ENCODE results near the gene RAD51AP1. TPM values are rescaled to one million over a fixed set of nuclear protein-coding genes. Genes with fewer than 3 reads are reported as not detected.

The RAD51AP1 gene
- polyA plus RNA-seq, 1 donor from 2014 or later: 6.6 TPM

DNA sequence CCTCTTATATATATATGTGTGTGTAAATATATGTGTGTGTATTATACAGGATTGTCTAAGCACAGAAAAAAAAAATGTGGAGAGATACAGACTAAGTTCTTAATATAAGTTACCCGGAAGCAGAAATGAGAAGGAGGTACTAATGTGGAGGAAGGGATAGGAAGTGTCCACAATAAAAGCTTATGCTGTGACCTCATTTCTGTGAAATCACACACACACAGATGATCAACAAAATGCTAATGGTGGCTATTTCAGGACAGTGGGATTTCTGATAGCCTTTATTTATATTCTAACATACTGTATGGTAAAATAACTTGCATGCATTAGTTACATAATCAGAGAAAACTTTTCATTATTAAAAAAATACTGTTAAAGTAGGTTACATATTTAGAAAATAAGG is 8.5 kb upstream of the RAD51AP1 start:
- TF ChIP-seq POLR2AphosphoS5 (IDR thresholded peaks at IDR 0.05) (no peak), TAF1 (IDR thresholded peaks at IDR 0.05; ENCODE audit: low read depth) (no peak), EZH2 (IDR thresholded peaks at IDR 0.05; ENCODE audit: borderline replicate concordance, insufficient read depth, low read length, poor library complexity, severe bottlenecking) (no peak), EP300 (conservative IDR thresholded peaks at IDR 0.05; ENCODE audit: poor library complexity, severe bottlenecking) (no peak), SMC3 (conservative IDR thresholded peaks at IDR 0.05; ENCODE audit: poor library complexity) (no peak), MXI1 (conservative IDR thresholded peaks at IDR 0.05; ENCODE audit: poor library complexity, severe bottlenecking) (no peak), RAD21 (conservative IDR thresholded peaks at IDR 0.05) (no peak)
- TF ChIP-seq, protein P1, sequence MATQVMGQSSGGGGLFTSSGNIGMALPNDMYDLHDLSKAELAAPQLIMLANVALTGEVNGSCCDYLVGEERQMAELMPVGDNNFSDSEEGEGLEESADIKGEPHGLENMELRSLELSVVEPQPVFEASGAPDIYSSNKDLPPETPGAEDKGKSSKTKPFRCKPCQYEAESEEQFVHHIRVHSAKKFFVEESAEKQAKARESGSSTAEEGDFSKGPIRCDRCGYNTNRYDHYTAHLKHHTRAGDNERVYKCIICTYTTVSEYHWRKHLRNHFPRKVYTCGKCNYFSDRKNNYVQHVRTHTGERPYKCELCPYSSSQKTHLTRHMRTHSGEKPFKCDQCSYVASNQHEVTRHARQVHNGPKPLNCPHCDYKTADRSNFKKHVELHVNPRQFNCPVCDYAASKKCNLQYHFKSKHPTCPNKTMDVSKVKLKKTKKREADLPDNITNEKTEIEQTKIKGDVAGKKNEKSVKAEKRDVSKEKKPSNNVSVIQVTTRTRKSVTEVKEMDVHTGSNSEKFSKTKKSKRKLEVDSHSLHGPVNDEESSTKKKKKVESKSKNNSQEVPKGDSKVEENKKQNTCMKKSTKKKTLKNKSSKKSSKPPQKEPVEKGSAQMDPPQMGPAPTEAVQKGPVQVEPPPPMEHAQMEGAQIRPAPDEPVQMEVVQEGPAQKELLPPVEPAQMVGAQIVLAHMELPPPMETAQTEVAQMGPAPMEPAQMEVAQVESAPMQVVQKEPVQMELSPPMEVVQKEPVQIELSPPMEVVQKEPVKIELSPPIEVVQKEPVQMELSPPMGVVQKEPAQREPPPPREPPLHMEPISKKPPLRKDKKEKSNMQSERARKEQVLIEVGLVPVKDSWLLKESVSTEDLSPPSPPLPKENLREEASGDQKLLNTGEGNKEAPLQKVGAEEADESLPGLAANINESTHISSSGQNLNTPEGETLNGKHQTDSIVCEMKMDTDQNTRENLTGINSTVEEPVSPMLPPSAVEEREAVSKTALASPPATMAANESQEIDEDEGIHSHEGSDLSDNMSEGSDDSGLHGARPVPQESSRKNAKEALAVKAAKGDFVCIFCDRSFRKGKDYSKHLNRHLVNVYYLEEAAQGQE (IDR thresholded peaks at IDR 0.05; ENCODE audit: borderline replicate concordance): no peak
- TF ChIP-seq, protein P2, sequence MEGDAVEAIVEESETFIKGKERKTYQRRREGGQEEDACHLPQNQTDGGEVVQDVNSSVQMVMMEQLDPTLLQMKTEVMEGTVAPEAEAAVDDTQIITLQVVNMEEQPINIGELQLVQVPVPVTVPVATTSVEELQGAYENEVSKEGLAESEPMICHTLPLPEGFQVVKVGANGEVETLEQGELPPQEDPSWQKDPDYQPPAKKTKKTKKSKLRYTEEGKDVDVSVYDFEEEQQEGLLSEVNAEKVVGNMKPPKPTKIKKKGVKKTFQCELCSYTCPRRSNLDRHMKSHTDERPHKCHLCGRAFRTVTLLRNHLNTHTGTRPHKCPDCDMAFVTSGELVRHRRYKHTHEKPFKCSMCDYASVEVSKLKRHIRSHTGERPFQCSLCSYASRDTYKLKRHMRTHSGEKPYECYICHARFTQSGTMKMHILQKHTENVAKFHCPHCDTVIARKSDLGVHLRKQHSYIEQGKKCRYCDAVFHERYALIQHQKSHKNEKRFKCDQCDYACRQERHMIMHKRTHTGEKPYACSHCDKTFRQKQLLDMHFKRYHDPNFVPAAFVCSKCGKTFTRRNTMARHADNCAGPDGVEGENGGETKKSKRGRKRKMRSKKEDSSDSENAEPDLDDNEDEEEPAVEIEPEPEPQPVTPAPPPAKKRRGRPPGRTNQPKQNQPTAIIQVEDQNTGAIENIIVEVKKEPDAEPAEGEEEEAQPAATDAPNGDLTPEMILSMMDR (IDR thresholded peaks at IDR 0.05; ENCODE audit: poor library complexity, severe bottlenecking): no peak
- no peak overlapping the region for H3K27ac ChIP-seq (ENCODE audit: low read length)
- no peaks in the 10 kb centered on the region for H3K79me2 ChIP-seq (replicated peaks; ENCODE audit: insufficient read depth, low read length)
- H4K20me1 ChIP-seq (ENCODE audit: insufficient read depth): no peaks in the 10 kb centered on the region
- no peak overlapping the region for H2AFZ ChIP-seq (ENCODE audit: low read depth, low read length)
- H3K9me3 ChIP-seq (ENCODE audit: low read length): no peaks in the 10 kb centered on the region
- H3F3A ChIP-seq (ENCODE audit: insufficient read depth, low read length, poor library complexity, severe bottlenecking): no peaks in the 10 kb centered on the region
- H3K4me2 ChIP-seq (ENCODE audit: low read length): no peak overlapping the region
- peaks cover 9% of the 10 kb centered on the region for H3K36me3 ChIP-seq (ENCODE audit: insufficient read depth, low read length)
- no peaks in the 10 kb centered on the region for H3K27me3 ChIP-seq (ENCODE audit: insufficient read depth, low read depth, low read length)
- no peak overlapping the region for H3K9ac ChIP-seq (ENCODE audit: low read length)
- H3K4me3 ChIP-seq (ENCODE audit: low read length): no peak overlapping the region
- H3K9me2 ChIP-seq (ENCODE audit: insufficient read depth, low read length): no peaks in the 10 kb centered on the region

DNA sequence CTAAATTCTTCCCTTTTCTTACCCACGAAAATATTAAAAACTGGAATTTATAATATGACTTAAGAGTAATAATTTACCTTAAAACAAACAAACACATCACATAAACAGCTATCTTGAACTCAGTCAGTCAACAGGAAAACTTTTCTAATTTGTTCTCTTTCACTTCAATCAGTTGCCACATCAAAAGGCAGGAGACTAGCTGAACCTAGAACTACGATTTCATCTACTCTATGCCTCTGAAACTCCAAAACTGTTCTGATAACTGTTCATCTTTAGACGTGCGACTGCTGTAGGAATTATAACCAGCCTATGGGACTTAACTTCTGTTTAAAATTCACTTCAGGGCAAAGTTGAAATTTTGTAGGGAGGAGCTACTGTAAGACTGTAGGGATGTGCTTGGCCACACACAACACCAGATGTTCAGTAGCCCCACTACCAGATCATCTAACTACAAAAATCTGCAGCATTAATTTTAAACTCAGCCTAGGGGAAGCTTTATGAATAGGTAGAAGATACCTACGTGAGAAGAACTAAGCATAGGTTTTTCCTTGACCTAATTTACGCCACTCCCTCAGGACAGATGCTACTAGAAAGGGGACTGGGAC is 7.6 kb upstream of the RAD51AP1 start:
- Histone ChIP-seq H3K4me3 (ENCODE audit: low read length) (no peak overlapping the region), H4K20me1 (ENCODE audit: insufficient read depth) (no peaks in the 10 kb centered on the region), H2AFZ (ENCODE audit: low read depth, low read length) (no peak overlapping the region)

More for the DNA sequence above, 7.6 kb upstream of the RAD51AP1 start:
- H3K4me2 ChIP-seq (ENCODE audit: low read length): no peak overlapping the region
- H3K9me3 ChIP-seq (ENCODE audit: low read length): no peaks in the 10 kb centered on the region
- H3K9me2 ChIP-seq (ENCODE audit: insufficient read depth, low read length): no peaks in the 10 kb centered on the region
- H3K27ac ChIP-seq (ENCODE audit: low read length): no peak overlapping the region
- H3K27me3 ChIP-seq (ENCODE audit: insufficient read depth, low read depth, low read length): no peaks in the 10 kb centered on the region
- H3F3A ChIP-seq (ENCODE audit: insufficient read depth, low read length, poor library complexity, severe bottlenecking): no peaks in the 10 kb centered on the region
- no peak overlapping the region for H3K9ac ChIP-seq (ENCODE audit: low read length)
- peaks cover 9% of the 10 kb centered on the region for H3K36me3 ChIP-seq (ENCODE audit: insufficient read depth, low read length)
- H3K79me2 ChIP-seq (replicated peaks; ENCODE audit: insufficient read depth, low read length): peaks cover 3% of the 10 kb centered on the region
- TF ChIP-seq EZH2 (IDR thresholded peaks at IDR 0.05; ENCODE audit: borderline replicate concordance, insufficient read depth, low read length, poor library complexity, severe bottlenecking) (no peak), SMC3 (conservative IDR thresholded peaks at IDR 0.05; ENCODE audit: poor library complexity) (no peak), RAD21 (conservative IDR thresholded peaks at IDR 0.05) (no peak), TAF1 (IDR thresholded peaks at IDR 0.05; ENCODE audit: low read depth) (no peak), MXI1 (conservative IDR thresholded peaks at IDR 0.05; ENCODE audit: poor library complexity, severe bottlenecking) (no peak), POLR2AphosphoS5 (IDR thresholded peaks at IDR 0.05) (no peak), EP300 (conservative IDR thresholded peaks at IDR 0.05; ENCODE audit: poor library complexity, severe bottlenecking) (no peak)
- TF ChIP-seq, protein P2 (IDR thresholded peaks at IDR 0.05; ENCODE audit: poor library complexity, severe bottlenecking): no peak
- TF ChIP-seq, protein P1 (IDR thresholded peaks at IDR 0.05; ENCODE audit: borderline replicate concordance): no peak

Measured in neural cell (in vitro differentiated cells).